Neural progenitor cell (in vitro differentiated cells): ENCODE data around the gene SUGCT. TPM values are rescaled to one million over a fixed set of nuclear protein-coding genes. Genes with fewer than 3 reads are reported as not detected.
A peak's percentile ranks its signal among the peaks of the same experiment; 100 is the strongest.

Experiments used
- DNase-seq: peaks from one replicate; pipeline ENCODE4 v3.0.0-alpha.2; 2016; ENCODE audit warnings: low spot score
- H2AFZ ChIP-seq: fragments of 200-600 bp; sonication (generic); replicated peaks from 2 replicates; pipeline ENCODE4 v1.6.1; 2016; ENCODE audit warnings: antibody characterized with exemption
- H3F3A ChIP-seq: fragments of 200-600 bp; sonication (generic); 2 replicates; pipeline ENCODE4 v1.6.1; 2016; ENCODE audit warnings: antibody characterized with exemption, low read depth
- H3K27ac ChIP-seq: fragments of 200-600 bp; sonication (generic); 2 replicates; pipeline ENCODE4 v1.5.1; 2016; ENCODE audit warnings: mild to moderate bottlenecking
- H3K27me3 ChIP-seq: fragments of 200-600 bp; sonication (generic); 2 replicates; pipeline ENCODE4 v1.6.1; 2016; ENCODE audit warnings: mild to moderate bottlenecking, moderate library complexity
- H3K36me3 ChIP-seq: fragments of 200-600 bp; sonication (generic); 2 replicates; pipeline ENCODE4 v1.5.1; 2016
- H3K4me1 ChIP-seq: fragments of 200-600 bp; sonication (generic); 2 replicates; pipeline ENCODE4 v1.6.1; 2016; ENCODE audit warnings: mixed run types
- H3K4me2 ChIP-seq: fragments of 200-600 bp; sonication (generic); 2 replicates; pipeline ENCODE4 v1.6.1; 2016
- H3K4me3 ChIP-seq: fragments of 200-600 bp; sonication (generic); 2 replicates; pipeline ENCODE4 v1.5.1; 2016
- H3K79me2 ChIP-seq: fragments of 200-600 bp; sonication (generic); 2 replicates; pipeline ENCODE4 v1.6.1; 2016; ENCODE audit warnings: low read depth
- H3K9ac ChIP-seq: fragments of 200-600 bp; sonication (generic); 2 replicates; pipeline ENCODE4 v1.6.1; 2016
- H3K9me3 ChIP-seq: fragments of 200-600 bp; sonication (generic); 2 replicates; pipeline ENCODE4 v1.5.1; 2016; ENCODE audit warnings: low read depth
- H4K20me1 ChIP-seq: fragments of 200-600 bp; sonication (generic); 2 replicates; pipeline ENCODE4 v1.6.1; 2016; ENCODE audit warnings: low read depth
- H3K27ac Mint-ChIP-seq: 3 replicates; pipeline ENCODE4 v1.8.0; 2021; ENCODE audit warnings: mixed read lengths
- H3K27me3 Mint-ChIP-seq: 2 replicates; pipeline ENCODE4 v1.8.0; 2022; ENCODE audit warnings: low read depth, mild to moderate bottlenecking, inconsistent platforms, moderate library complexity, mixed read lengths; ENCODE audit not compliant: insufficient read depth
- H3K36me3 Mint-ChIP-seq: 3 replicates; pipeline ENCODE4 v1.8.0; 2021; ENCODE audit warnings: mixed read lengths
- H3K4me1 Mint-ChIP-seq: 3 replicates; pipeline ENCODE4 v1.8.0; 2021; ENCODE audit warnings: mixed read lengths
- H3K4me3 Mint-ChIP-seq: 3 replicates; pipeline ENCODE4 v1.8.0; 2021; ENCODE audit warnings: mild to moderate bottlenecking, moderate library complexity, mixed read lengths
- H3K9me3 Mint-ChIP-seq: 3 replicates; pipeline ENCODE4 v1.8.0; 2020; ENCODE audit warnings: mixed read lengths
- CTCF ChIP-seq: fragments of 200-600 bp; sonication (generic); IDR thresholded peaks from 2 replicates; pipeline ENCODE4 v1.5.1; 2017; ENCODE audit warnings: antibody characterized with exemption, mild to moderate bottlenecking
- EZH2 ChIP-seq: fragments of 200-600 bp; sonication (generic); IDR thresholded peaks from 2 replicates; pipeline ENCODE4 v1.6.1; 2017; ENCODE audit warnings: antibody characterized with exemption, mild to moderate bottlenecking, moderate library complexity
- EZH2phosphoT487 ChIP-seq: fragments of 200-600 bp; sonication (generic); IDR thresholded peaks from 2 replicates; pipeline ENCODE4 v1.6.1; 2017; ENCODE audit warnings: antibody characterized with exemption
- total RNA-seq: library from RNA; depleted of rRNA; stranded (reverse); fragments of >200 nt; gene quantifications from 2 replicates; pipeline ENCODE4 v1.2.3, GENCODE V29; 2015; ENCODE audit warnings: low replicate concordance

The SUGCT gene
- total RNA-seq, 1 donor from 2014 or later = 10.1 TPM

- no peak overlapping the region for H2AFZ ChIP-seq
- H3K36me3 ChIP-seq = no peaks in the 10 kb centered on the region
- H4K20me1 ChIP-seq = no peaks in the 10 kb centered on the region
- DNase-seq = no peak
- Mint-ChIP-seq H3K4me1 (peaks cover 6% of the 10 kb centered on the region), H3K9me3 (no peaks in the 10 kb centered on the region), H3K27ac (no peak overlapping the region), H3K4me3 (no peak overlapping the region), H3K27me3 (peaks cover 3% of the 10 kb centered on the region), H3K36me3 (no peaks in the 10 kb centered on the region)
- H3K4me2 ChIP-seq = no peak overlapping the region
- H3K4me3 ChIP-seq = no peak overlapping the region
- H3K4me1 ChIP-seq = no peaks in the 10 kb centered on the region
- H3K9me3 ChIP-seq = no peaks in the 10 kb centered on the region
- TF ChIP-seq EZH2phosphoT487 = no peak
- TF ChIP-seq CTCF = no peak
- no peak overlapping the region for H3K9ac ChIP-seq
- no peaks in the 10 kb centered on the region for H3K27me3 ChIP-seq
- no peak overlapping the region for H3K27ac ChIP-seq
- H3F3A ChIP-seq = no peaks in the 10 kb centered on the region
- H3K79me2 ChIP-seq = no peaks in the 10 kb centered on the region
These were observed 567.2 kb downstream of the SUGCT start for GRCh38 chr7:40701836-40702551.

- Histone ChIP-seq H3K27ac (no peak overlapping the region), H3K4me2 (no peak overlapping the region), H3K4me1 (no peaks in the 10 kb centered on the region), H3K36me3 (no peaks in the 10 kb centered on the region), H3K79me2 (no peaks in the 10 kb centered on the region), H3F3A (no peaks in the 10 kb centered on the region), H4K20me1 (no peaks in the 10 kb centered on the region), H3K9me3 (no peaks in the 10 kb centered on the region), H3K9ac (no peak overlapping the region), H3K27me3 (no peaks in the 10 kb centered on the region), H3K4me3 (no peak overlapping the region), H2AFZ (no peak overlapping the region)
- no peaks in the 10 kb centered on the region for H3K9me3 Mint-ChIP-seq
- no peak for DNase-seq
- H3K4me3 Mint-ChIP-seq = no peak overlapping the region
- H3K27me3 Mint-ChIP-seq = peaks cover 3% of the 10 kb centered on the region
- TF ChIP-seq EZH2phosphoT487 (no peak), EZH2 (no peak), CTCF (peak; percentile 27)
- H3K4me1 Mint-ChIP-seq = peaks cover 6% of the 10 kb centered on the region
- no peak overlapping the region for H3K27ac Mint-ChIP-seq
- no peaks in the 10 kb centered on the region for H3K36me3 Mint-ChIP-seq
These were observed 569.4 kb downstream of the SUGCT start for GRCh38 chr7:40704172-40704571.

- Histone ChIP-seq H3K9ac (no peak overlapping the region), H3K9me3 (no peaks in the 10 kb centered on the region), H3K4me1 (no peaks in the 10 kb centered on the region), H3K4me2 (no peak overlapping the region), H3K27me3 (no peaks in the 10 kb centered on the region), H3K79me2 (no peaks in the 10 kb centered on the region), H4K20me1 (no peaks in the 10 kb centered on the region), H3F3A (no peaks in the 10 kb centered on the region), H3K27ac (no peak overlapping the region), H2AFZ (no peak overlapping the region), H3K4me3 (no peak overlapping the region), H3K36me3 (no peaks in the 10 kb centered on the region)
- peaks cover 3% of the 10 kb centered on the region for H3K27me3 Mint-ChIP-seq
- no peaks in the 10 kb centered on the region for H3K9me3 Mint-ChIP-seq
- no peaks in the 10 kb centered on the region for H3K36me3 Mint-ChIP-seq
- TF ChIP-seq CTCF (no peak), EZH2 (no peak), EZH2phosphoT487 (no peak)
- DNase-seq = no peak
- no peak overlapping the region for H3K4me3 Mint-ChIP-seq
- H3K27ac Mint-ChIP-seq = no peak overlapping the region
- H3K4me1 Mint-ChIP-seq = no peaks in the 10 kb centered on the region
These were observed 572.0 kb downstream of the SUGCT start for GRCh38 chr7:40706829-40707228.
